Ovary (tissue), 9 donors: ENCODE data around the gene CARMIL1. TPM values are rescaled to one million over a fixed set of nuclear protein-coding genes. Genes with fewer than 3 reads are reported as not detected.
"Not testable (repeated sequence)": the region's sequence is repeated elsewhere in the genome, so short reads cannot be mapped to it uniquely, and the experiment has no call there.

ENCODE experiments used
- DNase-seq, 5 donors: peaks; one replicate each; pipeline ENCODE4 v3.0.0-alpha.2; 2019 to 2020
- H3K27ac ChIP-seq, 2 donors: fragments of 200-600 bp; one replicate each; pipeline versions ENCODE4 v1.5.1 to v1.8.0; 2019 to 2022
- H3K27me3 ChIP-seq: fragments of 200-600 bp; one replicate; pipeline ENCODE4 v1.8.0; 2022
- H3K36me3 ChIP-seq: fragments of 200-600 bp; sonication (generic); one replicate; pipeline ENCODE4 v1.5.1; 2019
- H3K4me1 ChIP-seq: one replicate; pipeline ENCODE4 v1.8.1; 2013; ENCODE audit warnings: mild to moderate bottlenecking, moderate library complexity; ENCODE audit not compliant: insufficient read depth
- H3K4me3 ChIP-seq: fragments of 200-600 bp; sonication (generic); one replicate; pipeline ENCODE4 v1.5.1; 2017
- H3K9me3 ChIP-seq, 2 donors: fragments of 200-600 bp in 1 of 2; sonication (generic) in 1 of 2; one replicate each; pipeline versions ENCODE4 v1.5.1 to v1.8.1; 2013 to 2019; ENCODE audit warnings: mild to moderate bottlenecking in 1 of 2, moderate library complexity in 1 of 2
- EP300 ChIP-seq: sonication (generic); formaldehyde crosslinking; IDR thresholded peaks from one replicate; pipeline ENCODE4 v1.6.1; 2017; ENCODE audit warnings: antibody characterized with exemption
- POLR2A ChIP-seq: fragments of 450-650 bp; IDR thresholded peaks from one replicate; pipeline ENCODE4 v1.6.1; 2017; ENCODE audit warnings: antibody characterized with exemption, mild to moderate bottlenecking, moderate library complexity
- WGBS, 3 donors: extraction: QIAGEN DNeasy Blood & Tissue Kit in 1 of 3; methylation state at CpG; one replicate each; pipeline versions ENCODE4 v1.1.5 to v1.1.7; 2013 to 2017; 5-methylcytosine and 5-hydroxymethylcytosine counted together
- intact Hi-C, 4 donors: fragments of 100-400 bp; cut with DNase I; formaldehyde crosslinking; loops; one replicate each; pipeline versions ENCODE4 v1.11.0 to v1.15.1; 2022 to 2023
- polyA plus RNA-seq, 2 donors: library from polyadenylated mRNA; stranded (reverse); fragments of 200-250 nt in 1 of 2; fragments of 350-450 nt in 1 of 2; fragmentation: Illumina TruSeq in 1 of 2; extraction: RNeasy Lipid Tissue Mini Kit (QIAGEN cat#74804) in 1 of 2; gene quantifications; one replicate each; pipeline ENCODE4 v1.2.3, GENCODE V29; 2013 to 2014
- total RNA-seq, 7 donors: library from RNA; depleted of rRNA in 2 of 7; stranded (reverse); fragments of >200 nt in 2 of 7; fragmentation: NEBNext Ultra II Directional in 3 of 7; extraction: Animal tissue kit (Norgen Biotek cat#: 25700) in 3 of 7; gene quantifications; one replicate each; pipeline versions ENCODE4 v1.1.0 to v1.2.4, GENCODE V29; 2016 to 2023
- TF ChIP-seq, protein P1 (sequence below), 3 donors: fragments of 450-650 bp in 2 of 3; fragments of 200-600 bp in 1 of 3; IDR thresholded peaks; one replicate each; pipeline versions ENCODE4 v1.5.1 to v1.8.0; 2016 to 2022; ENCODE audit warnings: antibody characterized with exemption in 3 of 3, mild to moderate bottlenecking in 1 of 3
- donor health status: DM: no; HTN: no; CAD: no; lungs with moderate emphysema.
- donor health status: DM: no; HTN: no; CAD: no.
- donor health status: Bipolar disorder and iron deficiency.
- donor health status: DM: yes; HTN: yes; CAD: no.
- donor health status: DM: no; HTN: no; CAD: no.
- donor health status: DM: yes; HTN: yes; CAD: no.

CARMIL1 gene
- total and polyA plus RNA-seq, 9 donors: 6.4 to 25.6 (median 16.8) TPM

DNA sequence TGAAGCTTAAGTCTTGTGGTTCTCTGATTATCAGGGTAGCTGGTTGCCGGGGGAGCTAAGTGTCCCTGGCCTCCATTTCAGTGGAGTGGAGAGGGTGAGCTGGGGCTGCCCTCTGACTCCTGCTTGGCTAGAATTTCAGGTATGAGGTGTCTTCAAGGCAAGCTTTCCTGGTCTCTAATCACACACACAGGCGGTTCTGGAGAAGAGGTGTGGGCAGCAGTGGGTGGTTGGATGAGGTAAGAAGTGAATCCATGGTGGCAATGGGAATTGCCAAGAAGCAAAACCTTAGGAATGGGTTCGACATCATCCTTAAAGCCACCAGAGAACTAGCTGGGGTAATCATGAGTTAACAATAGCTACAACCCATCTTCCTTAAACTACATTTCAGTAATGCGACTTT, 157.6 kb downstream of the CARMIL1 start:
- no peak overlapping the region for H3K4me3 ChIP-seq
- no peak for DNase-seq
- intact Hi-C loops: no loop called here
- no peaks in the 10 kb centered on the region for H3K4me1 ChIP-seq
- no peaks in the 10 kb centered on the region for H3K36me3 ChIP-seq
- WGBS, 3 donors: 96 to 98% (median 96%) methylated on average over 4 of the region's 4 CpGs
- no peaks in the 10 kb centered on the region for H3K9me3 ChIP-seq
- TF ChIP-seq POLR2A (no peak), EP300 (no peak)
- TF ChIP-seq, protein P1, sequence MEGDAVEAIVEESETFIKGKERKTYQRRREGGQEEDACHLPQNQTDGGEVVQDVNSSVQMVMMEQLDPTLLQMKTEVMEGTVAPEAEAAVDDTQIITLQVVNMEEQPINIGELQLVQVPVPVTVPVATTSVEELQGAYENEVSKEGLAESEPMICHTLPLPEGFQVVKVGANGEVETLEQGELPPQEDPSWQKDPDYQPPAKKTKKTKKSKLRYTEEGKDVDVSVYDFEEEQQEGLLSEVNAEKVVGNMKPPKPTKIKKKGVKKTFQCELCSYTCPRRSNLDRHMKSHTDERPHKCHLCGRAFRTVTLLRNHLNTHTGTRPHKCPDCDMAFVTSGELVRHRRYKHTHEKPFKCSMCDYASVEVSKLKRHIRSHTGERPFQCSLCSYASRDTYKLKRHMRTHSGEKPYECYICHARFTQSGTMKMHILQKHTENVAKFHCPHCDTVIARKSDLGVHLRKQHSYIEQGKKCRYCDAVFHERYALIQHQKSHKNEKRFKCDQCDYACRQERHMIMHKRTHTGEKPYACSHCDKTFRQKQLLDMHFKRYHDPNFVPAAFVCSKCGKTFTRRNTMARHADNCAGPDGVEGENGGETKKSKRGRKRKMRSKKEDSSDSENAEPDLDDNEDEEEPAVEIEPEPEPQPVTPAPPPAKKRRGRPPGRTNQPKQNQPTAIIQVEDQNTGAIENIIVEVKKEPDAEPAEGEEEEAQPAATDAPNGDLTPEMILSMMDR (IDR thresholded peaks at IDR 0.05): no peak
- no peaks in the 10 kb centered on the region for H3K27me3 ChIP-seq
- no peak overlapping the region for H3K27ac ChIP-seq

- H3K36me3 ChIP-seq: no peaks in the 10 kb centered on the region
- no peak overlapping the region for H3K27ac ChIP-seq
- WGBS, 3 donors: 98 to 100% (median 100%) methylated on average over 1 of the region's 1 CpG
- no peak overlapping the region for H3K4me3 ChIP-seq
- H3K9me3 ChIP-seq: no peaks in the 10 kb centered on the region
- intact Hi-C loops: no loop called here
- TF ChIP-seq EP300 (no peak), POLR2A (no peak)
- TF ChIP-seq, protein P1 (IDR thresholded peaks at IDR 0.05): no peak
- H3K4me1 ChIP-seq: no peaks in the 10 kb centered on the region
- DNase-seq: no peak
- H3K27me3 ChIP-seq: no peaks in the 10 kb centered on the region
Measured at GRCh38 chr6:25439368-25439767, 160.2 kb downstream of the CARMIL1 start.

- Histone ChIP-seq H3K27me3 (no peaks in the 10 kb centered on the region), H3K36me3 (no peaks in the 10 kb centered on the region), H3K4me1 (no peaks in the 10 kb centered on the region), H3K9me3 (no peaks in the 10 kb centered on the region), H3K4me3 (no peak overlapping the region), H3K27ac (no peak overlapping the region)
- TF ChIP-seq, protein P1 (IDR thresholded peaks at IDR 0.05): no peak
- TF ChIP-seq POLR2A (no peak), EP300 (no peak)
- no peak for DNase-seq
- 55 to 80% (median 74%) methylated on average over 1 of the region's 1 CpG for WGBS, 3 donors
- intact Hi-C loops: no loop called here
Measured at GRCh38 chr6:25441663-25442270, 162.6 kb downstream of the CARMIL1 start.

- 68 to 86% (median 76%) methylated on average over 1 of the region's 1 CpG for WGBS, 3 donors
Measured at GRCh38 chr6:25442898-25443297, 163.7 kb downstream of the CARMIL1 start.

DNA sequence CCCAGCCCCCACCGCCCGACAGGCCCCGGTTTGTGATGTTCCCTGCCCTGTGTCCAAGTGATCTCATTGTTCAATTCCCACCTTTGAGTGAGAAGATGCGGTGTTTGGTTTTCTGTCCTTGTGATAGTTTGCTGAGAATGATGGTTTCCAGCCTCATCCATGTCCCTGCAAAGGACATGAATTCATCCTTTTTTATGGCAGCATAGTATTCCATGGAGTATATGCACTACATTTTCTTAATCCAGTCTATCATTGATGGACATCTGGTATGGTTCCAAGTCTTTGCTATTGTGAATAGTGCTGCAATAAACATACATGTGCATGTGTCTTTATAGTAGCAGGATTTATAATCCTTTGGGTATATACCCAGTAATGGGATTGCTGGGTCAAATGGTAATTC, 165.3 kb downstream of the CARMIL1 start:
- H3K36me3 ChIP-seq, H3K4me1 ChIP-seq, H3K27me3 ChIP-seq, H3K4me3 ChIP-seq, intact Hi-C loops, DNase-seq, H3K27ac ChIP-seq, H3K9me3 ChIP-seq: not testable (repeated sequence)
- WGBS, 3 donors: 83 to 88% (median 85%) methylated on average over 4 of the region's 4 CpGs

More at GRCh38 chr6:25442898-25443297, 163.7 kb downstream of the CARMIL1 start:
- Histone ChIP-seq H3K27ac (no peak overlapping the region), H3K4me3 (no peak overlapping the region), H3K36me3 (no peaks in the 10 kb centered on the region), H3K27me3 (no peaks in the 10 kb centered on the region), H3K9me3 (no peaks in the 10 kb centered on the region), H3K4me1 (no peaks in the 10 kb centered on the region)
- DNase-seq: no peak
- intact Hi-C loops: no loop called here
- no peak for TF ChIP-seq EP300
